Measurements from ENCODE around the gene LARP4B.
"Not testable (repeated sequence)": the region's sequence is repeated elsewhere in the genome, so short reads cannot be mapped to it uniquely, and the experiment has no call there.

The LARP4B gene

GRCh38 chr10:958106-958505 lies 26.6 kb upstream of the LARP4B start:
- DNase-seq (ENCODE audit: low read depth): no peak

- DNase-seq (ENCODE audit: low read depth): no peak
Observed at GRCh38 chr10:955820-956217, 24.3 kb upstream of the LARP4B start.

- DNase-seq (ENCODE audit: low read depth): no peak
Observed at GRCh38 chr10:955127-955819, 23.8 kb upstream of the LARP4B start.

GRCh38 chr10:954396-954795 lies 22.9 kb upstream of the LARP4B start:
- DNase-seq (ENCODE audit: low read depth): no peak

- no peak for DNase-seq (ENCODE audit: low read depth)
Observed at GRCh38 chr10:953836-954235, 22.3 kb upstream of the LARP4B start.

GRCh38 chr10:949446-949845 lies 17.9 kb upstream of the LARP4B start:
- DNase-seq (ENCODE audit: low read depth): no peak

- no peak for DNase-seq (ENCODE audit: low read depth)
Observed at GRCh38 chr10:948347-948746, 16.8 kb upstream of the LARP4B start.

GRCh38 chr10:947881-948280 lies 16.4 kb upstream of the LARP4B start:
- no peak for DNase-seq (ENCODE audit: low read depth)

- no peak for DNase-seq (ENCODE audit: low read depth)
Observed at GRCh38 chr10:947051-947450, 15.5 kb upstream of the LARP4B start.

GRCh38 chr10:945778-946177 lies 14.3 kb upstream of the LARP4B start:
- DNase-seq (ENCODE audit: low read depth): no peak

GRCh38 chr10:944034-944831 lies 12.7 kb upstream of the LARP4B start:
- DNase-seq (ENCODE audit: low read depth): peak; percentile 56

GRCh38 chr10:943334-944033 lies 12.0 kb upstream of the LARP4B start:
- DNase-seq (ENCODE audit: low read depth): no peak

- DNase-seq (ENCODE audit: low read depth): no peak
Observed at GRCh38 chr10:938941-939678, 7.6 kb upstream of the LARP4B start.

GRCh38 chr10:934746-935406 lies 3.4 kb upstream of the LARP4B start:
- DNase-seq (ENCODE audit: low read depth): no peak

- not testable (repeated sequence) for DNase-seq (ENCODE audit: low read depth)
Observed at GRCh38 chr10:934165-934564, 2.7 kb upstream of the LARP4B start.

GRCh38 chr10:932589-932988 lies 1.1 kb upstream of the LARP4B start:
- DNase-seq (ENCODE audit: low read depth): no peak

GRCh38 chr10:930625-931325 lies 730 bp downstream of the LARP4B start:
- DNase-seq (ENCODE audit: low read depth): no peak

GRCh38 chr10:929960-930624 lies 1.4 kb downstream of the LARP4B start:
- no peak for DNase-seq (ENCODE audit: low read depth)

GRCh38 chr10:927131-927530 lies 4.4 kb downstream of the LARP4B start:
- no peak for DNase-seq (ENCODE audit: low read depth)

- DNase-seq (ENCODE audit: low read depth): no peak
Observed at GRCh38 chr10:926075-926698, 5.3 kb downstream of the LARP4B start.

Measured in GM04504 (cell line).